ENCODE results near the gene FAM193B. TPM values are rescaled to one million over a fixed set of nuclear protein-coding genes. Genes with fewer than 3 reads are reported as not detected.

FAM193B gene
- total and polyA plus RNA-seq, 9 of the 15 experiments (the other 6 are each of a cell fraction or from before 2014, with no cell fraction given), result 4.4 to 76.4 (median 37.3) TPM

DNA sequence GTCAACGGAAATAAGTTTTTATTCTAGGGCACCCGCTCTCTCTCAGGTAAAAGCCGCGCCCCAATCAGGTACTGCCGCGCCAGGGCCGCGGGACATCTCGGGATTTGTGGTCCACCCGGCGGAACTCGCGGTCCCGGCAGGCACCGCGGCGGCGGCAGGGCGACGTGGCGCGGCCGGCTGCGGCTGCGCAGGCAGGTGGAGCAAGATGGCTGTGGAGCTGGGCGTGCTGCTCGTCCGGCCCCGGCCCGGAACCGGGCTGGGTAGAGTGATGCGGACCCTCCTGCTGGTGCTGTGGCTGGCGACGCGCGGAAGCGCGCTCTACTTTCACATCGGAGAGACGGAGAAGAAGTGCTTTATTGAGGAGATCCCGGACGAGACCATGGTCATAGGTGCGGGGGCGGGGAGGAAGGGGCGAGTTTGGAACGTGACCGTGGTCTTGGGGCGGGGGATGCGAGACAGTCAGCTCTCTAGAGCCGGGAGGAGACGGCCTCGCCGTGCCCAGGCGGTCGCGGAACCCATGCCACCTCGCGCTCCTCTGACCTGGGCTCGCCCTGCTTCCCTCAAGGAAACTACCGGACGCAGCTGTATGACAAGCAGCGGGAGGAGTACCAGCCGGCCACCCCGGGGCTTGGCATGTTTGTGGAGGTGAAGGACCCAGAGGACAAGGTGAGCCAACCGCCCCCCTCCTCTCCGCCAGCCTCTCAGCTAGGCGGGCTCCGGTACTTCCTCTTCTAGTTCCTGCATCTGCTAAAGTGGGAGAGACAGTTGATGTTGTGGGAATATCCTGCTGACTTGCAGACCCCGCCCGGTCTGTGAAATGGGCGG is 37.9 kb upstream of the FAM193B start, which contains the start of gene TMED9 (continued):
- no peak for TF ChIP-seq KLF16 (IDR thresholded peaks at IDR 0.05)
- TF ChIP-seq NFYB (IDR thresholded peaks at IDR 0.05; ENCODE audit: extremely low read depth, insufficient read length), result peak; percentile 12
- no peak for TF ChIP-seq ZBTB40 (IDR thresholded peaks at IDR 0.05)
- no peak for TF ChIP-seq ZBTB40 (CRISPR knock-in tag; IDR thresholded peaks at IDR 0.05)
- TF ChIP-seq, protein P1, sequence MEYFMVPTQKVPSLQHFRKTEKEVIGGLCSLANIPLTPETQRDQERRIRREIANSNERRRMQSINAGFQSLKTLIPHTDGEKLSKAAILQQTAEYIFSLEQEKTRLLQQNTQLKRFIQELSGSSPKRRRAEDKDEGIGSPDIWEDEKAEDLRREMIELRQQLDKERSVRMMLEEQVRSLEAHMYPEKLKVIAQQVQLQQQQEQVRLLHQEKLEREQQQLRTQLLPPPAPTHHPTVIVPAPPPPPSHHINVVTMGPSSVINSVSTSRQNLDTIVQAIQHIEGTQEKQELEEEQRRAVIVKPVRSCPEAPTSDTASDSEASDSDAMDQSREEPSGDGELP (CRISPR knock-in tag; IDR thresholded peaks at IDR 0.05; ENCODE audit: borderline replicate concordance), result peak; percentile 66
- TF ChIP-seq, protein P2, sequence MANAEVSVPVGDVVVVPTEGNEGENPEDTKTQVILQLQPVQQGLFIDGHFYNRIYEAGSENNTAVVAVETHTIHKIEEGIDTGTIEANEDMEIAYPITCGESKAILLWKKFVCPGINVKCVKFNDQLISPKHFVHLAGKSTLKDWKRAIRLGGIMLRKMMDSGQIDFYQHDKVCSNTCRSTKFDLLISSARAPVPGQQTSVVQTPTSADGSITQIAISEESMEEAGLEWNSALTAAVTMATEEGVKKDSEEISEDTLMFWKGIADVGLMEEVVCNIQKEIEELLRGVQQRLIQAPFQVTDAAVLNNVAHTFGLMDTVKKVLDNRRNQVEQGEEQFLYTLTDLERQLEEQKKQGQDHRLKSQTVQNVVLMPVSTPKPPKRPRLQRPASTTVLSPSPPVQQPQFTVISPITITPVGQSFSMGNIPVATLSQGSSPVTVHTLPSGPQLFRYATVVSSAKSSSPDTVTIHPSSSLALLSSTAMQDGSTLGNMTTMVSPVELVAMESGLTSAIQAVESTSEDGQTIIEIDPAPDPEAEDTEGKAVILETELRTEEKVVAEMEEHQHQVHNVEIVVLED (CRISPR knock-in tag; IDR thresholded peaks at IDR 0.05), result peak; percentile 85
- TF ChIP-seq ZBTB7A (IDR thresholded peaks at IDR 0.05; ENCODE audit: borderline replicate concordance, control insufficient read depth, low read depth, low read length), result peak; percentile 42; the same call in 1 of the 2 replicates
- no peak for TF ChIP-seq ZNF124 (CRISPR knock-in tag; IDR thresholded peaks at IDR 0.05)
- peak; percentile 52; the same call in 1 of the 2 replicates for TF ChIP-seq RB1 (IDR thresholded peaks at IDR 0.05; ENCODE audit: low read depth)
- TF ChIP-seq CBX1 (IDR thresholded peaks at IDR 0.05; ENCODE audit: low read depth), result 0 out of 2 replicates have a peak, but pooled peaks have one; percentile 57
- peak; percentile 9 for TF ChIP-seq C11orf30 (IDR thresholded peaks at IDR 0.05; ENCODE audit: low read depth)
- TF ChIP-seq SAP30 (IDR thresholded peaks at IDR 0.05; ENCODE audit: borderline replicate concordance, insufficient read depth, low read depth, low read length, poor library complexity, severe bottlenecking), result peak; percentile 56
- TF ChIP-seq NFIC (IDR thresholded peaks at IDR 0.05), result peak; percentile 50; the same call in 1 of the 2 replicates
- TF ChIP-seq SRSF7 (optimal IDR thresholded peaks at IDR 0.05; ENCODE audit: low read depth, low read length), result no peak
- TF ChIP-seq CTBP1 (IDR thresholded peaks at IDR 0.05; ENCODE audit: borderline replicate concordance), result peak; percentile 42; the same call in 1 of the 2 replicates

Data from K562 (cell line).